Neural crest cell (in vitro differentiated cells): ENCODE measurements around the gene ZNF717. TPM values are rescaled to one million over a fixed set of nuclear protein-coding genes. Genes with fewer than 3 reads are reported as not detected.
"Not testable (repeated sequence)": the region's sequence is repeated elsewhere in the genome, so short reads cannot be mapped to it uniquely, and the experiment has no call there.

ENCODE experiments used
- DNase-seq: peaks from one replicate; pipeline ENCODE4 v3.0.0; 2021; ENCODE audit warnings: low read depth, mixed read lengths, low spot score
- H3K27ac Mint-ChIP-seq: one replicate; pipeline ENCODE4 v1.8.0; 2021; ENCODE audit warnings: mild to moderate bottlenecking, mixed read lengths; ENCODE audit not compliant: unreplicated experiment
- H3K27me3 Mint-ChIP-seq: 2 replicates; pipeline ENCODE4 v1.8.0; 2021; ENCODE audit warnings: low read depth, mild to moderate bottlenecking, mixed read lengths
- H3K36me3 Mint-ChIP-seq: 2 replicates; pipeline ENCODE4 v1.8.0; 2021; ENCODE audit warnings: low read depth, mild to moderate bottlenecking, mixed read lengths
- H3K4me1 Mint-ChIP-seq: 2 replicates; pipeline ENCODE4 v1.8.0; 2021; ENCODE audit warnings: mixed read lengths
- H3K4me3 Mint-ChIP-seq: one replicate; pipeline ENCODE4 v1.8.0; 2021; ENCODE audit warnings: mild to moderate bottlenecking, mixed read lengths
- H3K9me3 Mint-ChIP-seq: 2 replicates; pipeline ENCODE4 v1.8.0; 2021; ENCODE audit warnings: mixed read lengths
- CTCF ChIP-seq: fragments of 200-600 bp; sonication (generic); conservative IDR thresholded peaks from 2 replicates; pipeline ENCODE4 v1.5.0; 2021; ENCODE audit warnings: antibody characterized with exemption, mild to moderate bottlenecking
- long read RNA-seq: library from polyadenylated mRNA; unstranded; transcript quantifications from one replicate; pipeline ENCODE4 v2.0.0, GENCODE V29; 2020
- total RNA-seq: library from RNA; stranded (reverse); gene quantifications from 2 replicates; pipeline ENCODE4 v1.2.1, GENCODE V29; 2021

Gene ZNF717
- total RNA-seq: 10.6 and 11.2 TPM in 2 replicates
- long read RNA-seq, partial matches to known transcripts: 0 of 1 reads
- long read RNA-seq, other reads (novel, unspliced or antisense): 1 of 1 reads

GRCh38 chr3:75785081-75785755, at the start of gene ZNF717:
TSS of gene ZNF717 (minus strand) at chr3:75785549. CDS start at chr3:75783362, 2,187 bp downstream.
- not testable (repeated sequence) for H3K9me3 Mint-ChIP-seq, H3K4me1 Mint-ChIP-seq, H3K27me3 Mint-ChIP-seq
- H3K27ac Mint-ChIP-seq: peak within 1 kb of the TSS; percentile 27
- H3K4me3 Mint-ChIP-seq: peak within 1 kb of the TSS; percentile 88
- peaks cover 26% of the 10 kb centered on the region for H3K36me3 Mint-ChIP-seq
- peak; percentile 71 for DNase-seq

DNA sequence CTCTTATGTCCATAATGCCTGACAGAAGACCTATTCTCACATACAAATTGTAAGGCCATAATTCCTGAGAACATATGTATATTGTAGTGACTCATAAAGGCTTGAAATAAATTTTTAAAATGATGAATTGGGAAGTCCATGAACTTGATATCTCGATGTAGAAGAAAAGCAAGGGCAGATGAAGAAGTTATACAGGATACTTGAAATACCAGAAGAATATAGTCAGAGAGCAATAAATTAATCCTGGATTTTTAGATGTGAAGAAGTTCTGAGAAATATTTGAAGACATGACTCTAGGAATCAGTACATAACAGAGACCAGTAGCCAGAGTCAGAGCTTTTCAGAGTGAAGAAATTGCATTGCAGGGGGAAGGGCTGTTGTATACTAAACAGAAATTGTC, 45.7 kb upstream of the ZNF717 start:
- H3K36me3 Mint-ChIP-seq, H3K27ac Mint-ChIP-seq, H3K27me3 Mint-ChIP-seq, H3K4me1 Mint-ChIP-seq, DNase-seq, H3K4me3 Mint-ChIP-seq, H3K9me3 Mint-ChIP-seq: not testable (repeated sequence)

DNA sequence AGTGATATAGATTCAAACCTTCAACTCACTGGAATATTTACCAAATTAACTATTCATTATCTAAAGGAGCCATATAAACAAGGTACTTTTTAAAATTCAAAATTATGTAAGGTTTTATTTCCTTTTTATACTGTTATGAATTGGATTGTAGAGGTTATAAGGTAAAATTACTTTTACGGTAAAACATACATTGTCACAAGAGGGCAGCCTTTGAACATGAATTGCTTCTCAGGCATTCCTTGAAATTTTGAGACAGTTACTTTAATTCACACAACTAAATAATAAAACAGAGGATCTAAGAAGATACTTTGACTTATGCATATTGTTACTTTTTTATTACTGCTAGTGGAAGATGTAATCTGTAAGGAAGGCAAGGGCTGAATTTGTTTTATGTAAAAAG, 32.7 kb upstream of the ZNF717 start:
- H3K9me3 Mint-ChIP-seq, DNase-seq, H3K27ac Mint-ChIP-seq, H3K4me1 Mint-ChIP-seq, H3K27me3 Mint-ChIP-seq, H3K36me3 Mint-ChIP-seq, H3K4me3 Mint-ChIP-seq: not testable (repeated sequence)
- TF ChIP-seq CTCF: peak; percentile 66

DNA sequence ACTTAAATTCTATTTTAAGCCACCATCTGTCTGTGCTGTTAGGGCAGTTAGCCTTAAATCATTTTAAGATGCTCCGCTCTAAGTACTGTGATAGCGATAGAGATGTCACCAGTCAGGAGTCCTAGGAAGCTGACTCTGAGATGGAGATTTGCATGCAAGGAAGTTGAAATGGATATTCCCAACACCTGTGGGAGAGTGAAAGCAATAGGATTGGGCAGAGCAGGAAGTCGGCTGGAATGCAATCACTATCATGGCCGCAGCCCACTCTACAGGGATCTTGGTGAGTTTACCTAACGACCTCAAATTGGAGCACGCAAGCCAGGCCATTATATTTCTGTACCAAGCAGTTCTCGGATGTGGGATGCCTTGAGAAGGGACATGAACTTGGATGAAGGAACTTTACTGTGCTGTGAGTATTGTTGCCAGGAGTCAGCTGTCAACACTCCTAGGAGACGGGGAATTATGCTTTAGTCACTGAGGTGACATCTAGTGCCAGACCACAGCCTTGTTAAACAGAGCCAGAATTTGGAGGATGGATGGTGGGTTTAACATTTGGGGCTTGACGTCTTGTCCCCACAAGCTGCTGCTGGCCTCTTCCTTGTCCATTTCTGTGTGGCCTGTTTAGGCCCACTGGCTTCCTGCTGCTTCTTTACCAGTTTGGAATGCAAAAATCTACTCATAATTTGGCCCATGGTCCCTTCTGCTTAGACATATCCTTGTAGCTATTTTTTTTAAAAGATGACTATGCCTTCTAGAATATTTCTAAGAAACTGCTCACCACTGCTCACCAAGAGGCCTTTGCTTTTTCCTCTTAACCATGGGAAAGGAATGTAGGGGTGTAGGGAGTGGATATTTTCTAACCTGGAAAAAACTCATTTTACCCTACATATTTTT, 31.2 kb upstream of the ZNF717 start:
- DNase-seq, H3K4me1 Mint-ChIP-seq: not testable (repeated sequence)

DNA sequence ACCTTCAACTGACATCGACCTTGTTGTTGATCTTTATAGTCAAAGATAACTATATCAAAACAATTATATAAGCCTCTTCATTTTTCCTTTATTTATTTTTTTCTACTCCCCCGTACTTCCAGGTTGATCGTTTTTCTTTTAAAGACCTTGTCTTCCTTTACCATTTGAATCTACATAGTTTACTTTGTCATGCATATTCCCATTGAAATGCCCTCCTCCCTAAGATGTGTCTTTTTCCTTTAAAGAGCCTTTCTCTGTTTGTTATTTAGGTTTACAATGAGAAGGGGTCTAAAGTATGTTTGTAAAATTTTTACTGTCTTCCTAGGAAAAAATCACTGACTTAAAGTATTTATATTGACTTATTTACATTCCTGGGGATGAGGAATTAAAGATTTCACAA, 29.4 kb upstream of the ZNF717 start:
- Mint-ChIP-seq H3K27me3 (peaks cover 3% of the 10 kb centered on the region), H3K4me3 (no peak overlapping the region), H3K36me3 (no peaks in the 10 kb centered on the region), H3K9me3 (no peaks in the 10 kb centered on the region), H3K27ac (no peak overlapping the region), H3K4me1 (no peaks in the 10 kb centered on the region)
- no peak for DNase-seq
- no peak for TF ChIP-seq CTCF

More for the DNA sequence above, 31.2 kb upstream of the ZNF717 start:
- H3K9me3 Mint-ChIP-seq, H3K36me3 Mint-ChIP-seq, H3K27me3 Mint-ChIP-seq, H3K4me3 Mint-ChIP-seq, H3K27ac Mint-ChIP-seq: not testable (repeated sequence)

GRCh38 chr3:75782506-75782905, 2.8 kb downstream of the ZNF717 start:
- Mint-ChIP-seq H3K27me3 (no peaks in the 10 kb centered on the region), H3K36me3 (peaks cover 49% of the 10 kb centered on the region), H3K27ac (no peak overlapping the region), H3K4me1 (no peaks in the 10 kb centered on the region), H3K9me3 (peaks cover 9% of the 10 kb centered on the region), H3K4me3 (no peak overlapping the region)
- no peak for TF ChIP-seq CTCF
- DNase-seq: no peak
